Esophagus squamous epithelium (tissue), 4 donors: Measurements from ENCODE around the gene SCN11A.

ENCODE experiments used
- POLR2A ChIP-seq, 4 donors: fragments of 450-650 bp; IDR thresholded peaks; one replicate each; pipeline ENCODE4 v1.6.1; 2017; ENCODE audit warnings: antibody characterized with exemption in 4 of 4, mild to moderate bottlenecking in 4 of 4, moderate library complexity in 3 of 4
- TF ChIP-seq, protein P1 (sequence below), 6 experiments: fragments of 450-650 bp in 4 of 6; fragments of 200-600 bp in 2 of 6; sonication (generic) in 2 of 6; IDR thresholded peaks; one replicate each; pipeline ENCODE4 v1.5.1; 2016 to 2019; ENCODE audit warnings: antibody characterized with exemption in 6 of 6, mild to moderate bottlenecking in 4 of 6, moderate library complexity in 4 of 6

DNA sequence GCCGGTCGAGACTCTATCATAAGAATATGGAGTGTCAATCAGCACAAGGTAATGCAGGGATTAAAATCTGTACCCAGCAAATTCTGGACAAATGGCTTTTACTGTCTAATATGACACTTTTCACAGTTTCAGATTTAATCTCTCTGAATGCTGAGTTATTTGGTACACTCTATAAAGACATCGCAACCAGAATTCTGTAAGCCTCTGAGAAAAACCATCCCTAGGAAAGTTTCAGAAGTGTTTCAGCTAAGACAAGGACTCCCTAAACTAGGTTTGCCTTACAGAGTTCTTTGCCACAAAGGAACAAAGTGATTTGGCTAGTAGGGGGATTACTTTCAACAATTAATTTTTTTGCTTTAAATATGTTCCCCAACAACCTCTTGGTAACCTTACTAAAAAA lies 11.4 kb upstream of the SCN11A start:
- TF ChIP-seq POLR2A (IDR thresholded peaks at IDR 0.05): no peak
- TF ChIP-seq, protein P1, sequence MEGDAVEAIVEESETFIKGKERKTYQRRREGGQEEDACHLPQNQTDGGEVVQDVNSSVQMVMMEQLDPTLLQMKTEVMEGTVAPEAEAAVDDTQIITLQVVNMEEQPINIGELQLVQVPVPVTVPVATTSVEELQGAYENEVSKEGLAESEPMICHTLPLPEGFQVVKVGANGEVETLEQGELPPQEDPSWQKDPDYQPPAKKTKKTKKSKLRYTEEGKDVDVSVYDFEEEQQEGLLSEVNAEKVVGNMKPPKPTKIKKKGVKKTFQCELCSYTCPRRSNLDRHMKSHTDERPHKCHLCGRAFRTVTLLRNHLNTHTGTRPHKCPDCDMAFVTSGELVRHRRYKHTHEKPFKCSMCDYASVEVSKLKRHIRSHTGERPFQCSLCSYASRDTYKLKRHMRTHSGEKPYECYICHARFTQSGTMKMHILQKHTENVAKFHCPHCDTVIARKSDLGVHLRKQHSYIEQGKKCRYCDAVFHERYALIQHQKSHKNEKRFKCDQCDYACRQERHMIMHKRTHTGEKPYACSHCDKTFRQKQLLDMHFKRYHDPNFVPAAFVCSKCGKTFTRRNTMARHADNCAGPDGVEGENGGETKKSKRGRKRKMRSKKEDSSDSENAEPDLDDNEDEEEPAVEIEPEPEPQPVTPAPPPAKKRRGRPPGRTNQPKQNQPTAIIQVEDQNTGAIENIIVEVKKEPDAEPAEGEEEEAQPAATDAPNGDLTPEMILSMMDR (IDR thresholded peaks at IDR 0.05): no peak
